Astrocyte (in vitro differentiated cells and primary cell): ENCODE data around the gene FAM3C.

Experiments
- EZH2 ChIP-seq: IDR thresholded peaks from 2 replicates; pipeline ENCODE4 v1.6.1; 2012; ENCODE audit warnings: mild to moderate bottlenecking, low read length, inconsistent platforms; ENCODE audit not compliant: insufficient read depth
- TF ChIP-seq, protein P1 (sequence below): IDR thresholded peaks from 2 replicates; pipeline ENCODE4 v1.5.1; 2011; ENCODE audit warnings: low read depth, mild to moderate bottlenecking, inconsistent platforms, low read length, moderate library complexity; ENCODE audit not compliant: insufficient read depth

DNA sequence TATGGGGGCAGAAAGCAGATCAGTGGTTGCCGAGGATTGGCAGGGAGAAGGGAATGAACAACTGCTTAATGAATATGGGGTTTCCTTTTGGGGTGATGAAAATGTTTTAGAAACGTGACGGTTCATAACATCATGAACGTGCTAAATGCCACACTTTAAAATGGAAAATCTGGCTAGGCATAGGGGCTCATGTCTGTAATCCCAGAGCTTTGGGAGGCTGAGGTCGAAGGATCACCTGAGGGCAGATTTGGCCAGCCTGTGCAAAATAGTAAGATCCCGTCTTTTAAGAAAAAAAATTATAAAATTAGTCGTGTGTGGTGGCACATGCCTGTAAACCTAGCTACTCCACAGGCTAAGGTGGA is 3.1 kb downstream of the FAM3C start:
- TF ChIP-seq, protein P1, sequence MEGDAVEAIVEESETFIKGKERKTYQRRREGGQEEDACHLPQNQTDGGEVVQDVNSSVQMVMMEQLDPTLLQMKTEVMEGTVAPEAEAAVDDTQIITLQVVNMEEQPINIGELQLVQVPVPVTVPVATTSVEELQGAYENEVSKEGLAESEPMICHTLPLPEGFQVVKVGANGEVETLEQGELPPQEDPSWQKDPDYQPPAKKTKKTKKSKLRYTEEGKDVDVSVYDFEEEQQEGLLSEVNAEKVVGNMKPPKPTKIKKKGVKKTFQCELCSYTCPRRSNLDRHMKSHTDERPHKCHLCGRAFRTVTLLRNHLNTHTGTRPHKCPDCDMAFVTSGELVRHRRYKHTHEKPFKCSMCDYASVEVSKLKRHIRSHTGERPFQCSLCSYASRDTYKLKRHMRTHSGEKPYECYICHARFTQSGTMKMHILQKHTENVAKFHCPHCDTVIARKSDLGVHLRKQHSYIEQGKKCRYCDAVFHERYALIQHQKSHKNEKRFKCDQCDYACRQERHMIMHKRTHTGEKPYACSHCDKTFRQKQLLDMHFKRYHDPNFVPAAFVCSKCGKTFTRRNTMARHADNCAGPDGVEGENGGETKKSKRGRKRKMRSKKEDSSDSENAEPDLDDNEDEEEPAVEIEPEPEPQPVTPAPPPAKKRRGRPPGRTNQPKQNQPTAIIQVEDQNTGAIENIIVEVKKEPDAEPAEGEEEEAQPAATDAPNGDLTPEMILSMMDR, result no peak
- TF ChIP-seq EZH2, result no peak
